A673 (cell line): ENCODE measurements around the gene TSPEAR. TPM values are rescaled to one million over a fixed set of nuclear protein-coding genes. Genes with fewer than 3 reads are reported as not detected.

Experiments used
- BruUV-seq: library from RNA; stranded (reverse); fragments of 400-500 nt; replicated peaks from 2 replicates; lab custom pipeline; 2021; lab: Mats Ljungman, UMichigan
- CTCF ChIA-PET: fragments of 300-600 bp; sonication (Branson Sonifier 250); formaldehyde crosslinking; loops from one replicate; lab custom pipeline; 2022; ENCODE audit warnings: antibody characterized with exemption; lab: Charles Lee
- POLR2A ChIA-PET: fragments of 300-600 bp; sonication (Branson Sonifier 250); formaldehyde crosslinking; loops from one replicate; lab custom pipeline; 2022; ENCODE audit warnings: antibody characterized with exemption; ENCODE audit not compliant: low non-redundant PET; lab: Charles Lee
- DNase-seq: peaks from one replicate; pipeline ENCODE4 v3.0.0-alpha.2; 2015; ENCODE audit warnings: low spot score
- H3K27ac ChIP-seq: fragments of 200-600 bp; sonication (generic); 2 replicates; pipeline ENCODE4 v1.5.1; 2016; ENCODE audit warnings: mixed run types, low read depth, mild to moderate bottlenecking, mixed read lengths, antibody characterized with exemption, low read length; ENCODE audit not compliant: poor library complexity, severe bottlenecking
- H3K27me3 ChIP-seq: fragments of 200-600 bp; sonication (generic); replicated peaks from 2 replicates; pipeline ENCODE4 v1.6.1; 2017; ENCODE audit warnings: mixed run types, low read depth, mild to moderate bottlenecking, mixed read lengths, antibody characterized with exemption, low read length; ENCODE audit not compliant: insufficient read depth, poor library complexity
- H3K36me3 ChIP-seq: fragments of 200-600 bp; sonication (generic); 2 replicates; pipeline ENCODE4 v1.6.1; 2016; ENCODE audit warnings: mixed run types, mild to moderate bottlenecking, mixed read lengths, antibody characterized with exemption, low read length; ENCODE audit not compliant: insufficient read depth, poor library complexity, severe bottlenecking
- H3K4me1 ChIP-seq: fragments of 200-600 bp; sonication (generic); 2 replicates; pipeline ENCODE4 v1.6.1; 2017; ENCODE audit warnings: mixed run types, mild to moderate bottlenecking, mixed read lengths, antibody characterized with exemption, low read length; ENCODE audit not compliant: insufficient read depth, poor library complexity, severe bottlenecking
- H3K4me3 ChIP-seq: fragments of 200-600 bp; sonication (generic); 2 replicates; pipeline ENCODE4 v1.5.1; 2016; ENCODE audit warnings: low read depth, mixed run types, mild to moderate bottlenecking, mixed read lengths, low read length; ENCODE audit not compliant: poor library complexity, severe bottlenecking
- H3K9me3 ChIP-seq: fragments of 200-600 bp; sonication (generic); 2 replicates; pipeline ENCODE4 v1.6.1; 2016; ENCODE audit warnings: mixed run types, low read depth, mild to moderate bottlenecking, mixed read lengths, antibody characterized with exemption, low read length; ENCODE audit not compliant: poor library complexity, severe bottlenecking
- EZH2 ChIP-seq: fragments of 200-600 bp; sonication (generic); IDR thresholded peaks from 2 replicates; pipeline ENCODE4 v1.6.1; 2017; ENCODE audit warnings: borderline replicate concordance, low read depth, mild to moderate bottlenecking, mixed read lengths, antibody characterized with exemption, low read length; ENCODE audit not compliant: poor library complexity, severe bottlenecking
- intact Hi-C: fragments of 100-400 bp; cut with micrococcal nuclease; formaldehyde crosslinking; loops from one replicate; pipeline ENCODE4 v1.10.0; 2022; ENCODE audit not compliant: unreplicated experiment
- total RNA-seq: library from RNA; stranded (reverse); gene quantifications from 2 replicates; pipeline ENCODE4 v1.2.3, GENCODE V29; 2021
- TF ChIP-seq, protein P1 (sequence below): fragments of 300-800, 200-600 bp; sonication (generic); conservative IDR thresholded peaks from 2 replicates; pipeline ENCODE4 v1.5.1; 2017; ENCODE audit warnings: low read depth, mild to moderate bottlenecking, antibody characterized with exemption, low read length, moderate library complexity, mixed read lengths

TSPEAR gene
- total RNA-seq, 1 experiment from 2014 or later: 8.3 TPM

DNA sequence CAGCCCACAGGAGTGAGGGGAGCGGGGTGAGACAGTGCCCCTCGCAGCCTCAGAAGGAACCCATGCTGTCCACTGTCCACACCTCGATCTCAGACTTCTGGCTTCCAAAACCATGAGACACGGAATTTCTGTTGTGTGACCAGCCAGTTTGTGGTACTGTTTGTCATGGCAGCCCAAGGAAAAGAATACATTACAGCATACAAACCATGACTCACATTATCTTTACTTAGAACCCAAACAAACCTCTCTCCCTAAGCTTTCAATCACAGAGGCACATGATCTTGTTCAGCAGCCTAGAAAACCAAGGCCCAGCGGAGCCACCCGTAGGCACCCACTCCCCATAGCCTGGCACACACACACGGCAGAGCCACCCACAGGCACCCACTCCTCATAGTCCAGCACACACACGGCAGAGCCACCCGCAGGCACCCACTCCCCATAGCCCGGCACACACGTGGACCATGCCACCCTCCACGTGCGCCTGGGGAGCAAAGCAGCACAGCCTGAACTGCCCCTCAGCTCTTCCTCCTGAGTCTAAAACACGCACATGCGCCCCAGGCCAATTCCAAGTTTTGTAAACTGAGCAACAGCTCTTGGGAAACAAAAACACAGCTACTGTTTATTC, 138.3 kb downstream of the TSPEAR start:
- H3K4me1 ChIP-seq: no peaks in the 10 kb centered on the region
- H3K27me3 ChIP-seq: no peaks in the 10 kb centered on the region
- H3K9me3 ChIP-seq: no peaks in the 10 kb centered on the region
- no peak for TF ChIP-seq EZH2
- TF ChIP-seq, protein P1, sequence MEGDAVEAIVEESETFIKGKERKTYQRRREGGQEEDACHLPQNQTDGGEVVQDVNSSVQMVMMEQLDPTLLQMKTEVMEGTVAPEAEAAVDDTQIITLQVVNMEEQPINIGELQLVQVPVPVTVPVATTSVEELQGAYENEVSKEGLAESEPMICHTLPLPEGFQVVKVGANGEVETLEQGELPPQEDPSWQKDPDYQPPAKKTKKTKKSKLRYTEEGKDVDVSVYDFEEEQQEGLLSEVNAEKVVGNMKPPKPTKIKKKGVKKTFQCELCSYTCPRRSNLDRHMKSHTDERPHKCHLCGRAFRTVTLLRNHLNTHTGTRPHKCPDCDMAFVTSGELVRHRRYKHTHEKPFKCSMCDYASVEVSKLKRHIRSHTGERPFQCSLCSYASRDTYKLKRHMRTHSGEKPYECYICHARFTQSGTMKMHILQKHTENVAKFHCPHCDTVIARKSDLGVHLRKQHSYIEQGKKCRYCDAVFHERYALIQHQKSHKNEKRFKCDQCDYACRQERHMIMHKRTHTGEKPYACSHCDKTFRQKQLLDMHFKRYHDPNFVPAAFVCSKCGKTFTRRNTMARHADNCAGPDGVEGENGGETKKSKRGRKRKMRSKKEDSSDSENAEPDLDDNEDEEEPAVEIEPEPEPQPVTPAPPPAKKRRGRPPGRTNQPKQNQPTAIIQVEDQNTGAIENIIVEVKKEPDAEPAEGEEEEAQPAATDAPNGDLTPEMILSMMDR: no peak
- BruUV-seq: no TSS peak
- no peak overlapping the region for H3K27ac ChIP-seq
- no peak for DNase-seq
- H3K4me3 ChIP-seq: no peak overlapping the region
- ChIA-PET CTCF (no interaction called here), POLR2A (no interaction called here)
- H3K36me3 ChIP-seq: no peaks in the 10 kb centered on the region
- intact Hi-C loops: no loop called here

DNA sequence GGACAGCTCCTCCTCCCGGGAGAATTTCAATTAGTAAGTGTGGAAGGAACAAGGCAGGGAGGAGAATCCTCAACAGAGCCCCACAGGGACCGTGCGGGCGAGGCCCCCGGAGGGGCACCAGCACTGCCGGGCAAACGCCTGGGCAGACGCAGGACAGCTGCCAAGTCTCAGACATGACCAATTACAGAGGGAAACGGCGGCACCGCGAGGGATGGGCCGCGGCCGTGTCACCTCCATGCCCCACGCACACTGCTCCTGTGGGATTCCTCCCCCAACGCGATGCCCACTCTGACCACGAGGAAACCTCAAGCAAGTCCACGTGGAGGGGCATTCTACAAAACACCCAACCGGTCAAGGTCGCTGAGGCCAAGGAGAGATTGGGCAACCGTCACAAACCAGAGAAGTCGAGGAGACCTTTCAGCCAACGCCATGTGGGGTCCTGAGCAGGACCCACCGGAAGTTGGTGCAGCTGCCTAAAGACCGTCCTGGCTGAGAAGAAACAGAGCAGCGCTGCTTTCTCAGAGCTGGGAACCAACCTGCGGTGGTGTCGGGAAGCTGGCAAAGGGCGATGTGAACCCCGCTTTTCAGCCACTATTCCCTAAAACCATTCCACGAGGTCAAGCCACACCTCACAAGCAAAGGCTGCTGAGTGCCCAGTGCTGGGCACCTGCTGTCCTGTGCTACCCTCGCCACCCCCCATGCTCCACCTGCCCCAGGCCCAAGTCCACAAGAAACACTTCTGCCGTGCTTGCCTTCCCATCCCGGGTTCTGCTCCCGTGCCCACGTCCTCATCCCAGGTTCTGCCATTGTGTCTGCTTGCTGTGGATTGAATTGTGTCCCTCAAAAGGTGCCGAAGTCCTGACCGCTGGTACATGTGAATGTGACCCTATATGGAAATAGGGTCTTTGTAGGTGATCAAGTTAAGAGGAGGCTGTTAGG, 139.3 kb downstream of the TSPEAR start:
- TF ChIP-seq EZH2: no peak
- TF ChIP-seq, protein P1: no peak
- no TSS peak for BruUV-seq
- Histone ChIP-seq H3K27me3 (no peaks in the 10 kb centered on the region), H3K4me1 (no peaks in the 10 kb centered on the region), H3K9me3 (no peaks in the 10 kb centered on the region), H3K27ac (no peak overlapping the region), H3K36me3 (no peaks in the 10 kb centered on the region), H3K4me3 (no peak overlapping the region)
- POLR2A ChIA-PET: no interaction called here
- DNase-seq: no peak
- intact Hi-C loops: no loop called here
- CTCF ChIA-PET: no interaction called here

DNA sequence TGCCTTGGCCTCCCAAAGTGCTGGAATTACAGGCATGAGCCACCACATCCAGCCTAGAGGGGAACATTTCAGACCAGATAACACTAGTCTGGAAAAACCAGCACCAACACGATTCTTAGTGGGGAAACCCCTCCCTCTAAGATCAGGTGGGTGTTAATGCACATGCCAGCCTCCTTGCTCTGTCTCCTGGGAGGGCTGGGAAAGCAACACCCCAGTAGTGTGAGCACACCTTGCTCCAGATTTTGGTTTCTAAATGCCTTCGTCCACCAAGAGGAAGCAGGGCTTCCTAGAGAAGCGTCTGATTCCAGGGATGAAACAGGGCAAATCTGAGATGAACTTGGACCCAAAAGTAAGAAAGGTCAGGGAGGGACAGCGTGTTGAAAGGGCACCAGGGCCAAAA, 140.1 kb downstream of the TSPEAR start:
- ChIA-PET CTCF (no interaction called here), POLR2A (no interaction called here)
- H3K4me1 ChIP-seq: no peaks in the 10 kb centered on the region
- intact Hi-C loops: no loop called here
- no peak for TF ChIP-seq EZH2
- TF ChIP-seq, protein P1: no peak
- no TSS peak for BruUV-seq
- no peak overlapping the region for H3K27ac ChIP-seq
- H3K27me3 ChIP-seq: no peaks in the 10 kb centered on the region
- no peak for DNase-seq
- no peaks in the 10 kb centered on the region for H3K9me3 ChIP-seq
- H3K36me3 ChIP-seq: no peaks in the 10 kb centered on the region
- no peak overlapping the region for H3K4me3 ChIP-seq
